ENCODE results near the gene PSD2.

PSD2 gene

DNA sequence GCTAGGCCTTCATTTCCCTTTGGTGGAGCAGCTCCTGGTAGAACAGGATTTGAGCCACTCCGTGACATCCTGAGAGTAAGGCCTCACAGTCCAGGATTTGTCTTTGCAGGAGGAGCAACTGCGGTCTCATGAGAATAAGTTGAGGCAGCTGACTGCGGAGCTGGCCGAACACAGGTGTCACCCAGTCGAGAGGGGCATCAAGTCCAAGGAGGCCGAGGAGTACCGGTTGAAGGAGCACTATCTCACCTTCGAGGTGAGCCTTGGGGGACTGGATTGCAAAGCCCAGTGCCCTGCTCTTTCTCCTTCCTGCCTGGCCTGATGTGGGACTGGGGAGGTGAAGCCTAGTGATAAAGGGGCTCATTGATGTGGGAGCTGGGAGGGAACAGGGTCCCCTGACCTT is 44.3 kb downstream of the PSD2 start:
- DNase-seq = no peak

DNA sequence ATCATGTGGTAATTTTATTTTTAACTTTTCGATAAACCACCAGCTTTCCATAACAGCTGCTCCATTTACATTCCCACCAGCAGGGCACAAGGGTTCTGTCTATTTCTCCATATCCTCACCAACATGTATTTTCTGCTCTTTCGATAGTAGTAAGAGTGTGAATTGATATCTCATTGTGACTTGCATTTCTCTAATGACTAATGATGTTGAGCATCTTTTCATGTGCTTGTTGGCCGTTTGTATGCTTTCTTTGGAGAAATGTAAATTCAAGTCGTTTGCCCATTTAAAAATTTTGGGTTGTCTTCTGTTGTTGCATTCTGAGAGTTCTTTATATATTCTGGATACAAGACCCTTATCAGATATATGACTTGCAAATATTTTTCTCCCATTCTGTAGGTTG is 45.9 kb downstream of the PSD2 start:
- no peak for DNase-seq

GRCh38 chr5:139842321-139842720 is 46.7 kb downstream of the PSD2 start:
- DNase-seq = no peak

DNA sequence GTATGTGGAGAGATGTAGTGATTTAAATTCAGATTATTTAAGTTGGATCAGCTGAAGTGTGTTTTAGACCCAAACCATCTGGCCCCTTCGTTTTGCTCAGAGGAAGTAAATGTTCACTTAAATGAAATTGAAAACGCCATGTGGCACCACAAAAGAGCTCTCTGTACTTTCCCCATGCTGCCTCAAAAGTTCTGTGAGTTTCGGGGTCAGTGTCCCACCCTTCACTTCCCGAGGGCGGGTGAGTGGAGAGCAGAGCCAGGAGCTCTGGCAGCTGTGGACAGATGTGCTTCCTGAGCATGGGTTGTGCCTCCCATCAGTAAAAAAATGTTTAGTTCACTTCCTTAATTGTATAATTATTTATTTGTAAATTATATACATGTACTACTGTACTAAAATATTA is 48.4 kb downstream of the PSD2 start:
- no peak for DNase-seq

GRCh38 chr5:139844472-139845145 is 49.0 kb downstream of the PSD2 start:
- peak; percentile 71 for DNase-seq

- DNase-seq = no peak
These were observed 50.5 kb downstream of the PSD2 start for GRCh38 chr5:139845846-139846681.

DNA sequence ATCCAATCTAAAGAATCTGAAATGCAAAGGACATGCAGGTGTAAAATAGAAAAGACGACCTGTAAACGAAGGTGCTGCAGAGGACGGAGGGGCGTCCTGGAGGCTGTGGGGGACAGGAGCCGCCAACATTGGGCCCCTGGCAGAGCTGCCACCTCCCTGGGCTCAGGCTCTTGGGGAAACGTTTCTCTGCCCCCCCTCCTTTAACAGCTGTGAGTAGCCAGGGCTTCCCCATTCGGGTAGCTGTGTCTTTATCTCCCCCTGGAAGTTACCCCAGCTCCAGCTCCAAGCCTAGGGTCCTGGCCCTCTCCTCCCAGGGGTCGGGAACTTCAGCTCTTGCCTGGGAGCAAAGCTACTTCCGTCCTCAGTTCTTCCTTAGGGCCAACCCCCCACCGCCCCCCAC is 51.5 kb downstream of the PSD2 start:
- no peak for DNase-seq

GRCh38 chr5:139847790-139848507 is 52.3 kb downstream of the PSD2 start:
- peak; percentile 84 for DNase-seq

DNA sequence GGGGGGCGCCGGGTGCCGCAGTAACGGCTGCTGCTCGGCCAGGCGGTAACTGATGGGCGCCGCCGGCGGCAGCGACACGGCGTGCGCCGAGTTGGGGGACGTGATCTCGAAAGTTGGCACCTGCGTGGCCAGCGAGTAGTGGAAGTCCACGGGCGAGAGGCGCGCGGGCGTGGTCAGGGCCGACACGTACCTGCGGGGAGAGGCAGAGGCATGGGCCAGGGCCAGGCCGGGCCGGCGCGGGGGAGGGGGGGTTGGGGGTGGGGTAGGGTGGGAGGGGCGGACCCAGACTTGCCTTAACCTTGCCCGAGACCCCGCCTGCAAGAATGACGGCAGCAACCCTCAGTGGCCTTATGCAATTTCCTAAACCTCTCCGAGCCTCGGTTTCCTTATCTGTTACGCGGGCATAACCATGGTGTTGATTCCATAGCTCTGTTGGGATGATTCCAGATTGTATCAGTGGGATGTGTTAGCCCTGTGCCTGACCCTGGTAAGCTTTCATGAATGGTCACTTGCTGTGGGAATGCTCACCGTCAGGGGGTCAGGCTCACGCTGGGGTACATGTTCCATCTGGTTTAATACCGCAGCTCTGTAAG is 53.0 kb downstream of the PSD2 start:
- DNase-seq = peak; percentile 36

GRCh38 chr5:139849501-139849900 is 53.9 kb downstream of the PSD2 start:
- no peak for DNase-seq

DNA sequence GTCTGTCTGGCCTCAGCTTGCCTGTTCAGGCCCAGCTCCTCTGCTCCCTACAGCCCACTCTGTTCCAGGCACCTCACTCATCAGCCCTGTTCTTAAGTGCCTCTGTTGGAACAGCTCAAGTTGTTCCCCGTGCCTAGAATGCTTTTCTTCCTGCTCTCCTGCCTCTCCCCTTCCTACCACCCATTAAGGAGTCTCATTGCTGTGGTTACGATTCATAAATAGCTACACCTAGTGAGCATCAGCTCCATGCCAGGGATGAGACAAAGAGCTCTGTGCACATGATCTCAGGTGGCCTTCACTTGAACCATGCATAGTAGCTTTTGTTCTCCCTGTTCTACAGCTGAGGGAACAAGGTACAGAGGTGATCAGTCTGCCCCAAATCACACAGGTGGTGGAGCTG is 54.3 kb downstream of the PSD2 start:
- DNase-seq = no peak

DNA sequence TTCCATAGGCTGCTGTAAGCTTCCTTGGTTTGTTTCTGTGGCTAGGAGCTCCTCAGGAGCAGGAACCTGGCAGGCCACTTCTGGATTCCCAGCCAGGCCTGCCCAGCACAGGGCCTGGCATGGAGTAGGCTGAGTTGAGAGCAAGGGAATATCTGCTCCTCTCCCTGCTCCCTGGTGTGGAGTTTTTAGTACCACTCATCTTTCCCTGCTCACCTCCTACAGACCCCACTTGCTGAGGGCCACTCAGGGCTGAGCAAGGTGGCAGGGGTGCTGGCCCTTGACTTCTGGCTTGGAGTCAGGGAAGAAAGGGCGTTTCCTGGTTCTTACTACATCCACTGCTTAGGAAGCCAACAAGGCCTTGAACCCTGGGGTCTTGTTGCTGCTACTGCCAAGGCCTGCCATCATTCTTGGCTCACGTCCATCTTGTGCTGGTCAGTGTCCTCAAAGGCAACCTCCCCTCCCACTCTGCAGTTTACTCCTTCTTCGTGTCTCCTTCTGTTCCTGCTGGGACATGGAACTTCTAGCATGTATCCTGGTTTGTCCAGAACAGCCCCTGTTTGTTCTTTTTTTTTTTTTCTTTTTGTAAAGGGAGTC is 54.9 kb downstream of the PSD2 start:
- no peak for DNase-seq

DNA sequence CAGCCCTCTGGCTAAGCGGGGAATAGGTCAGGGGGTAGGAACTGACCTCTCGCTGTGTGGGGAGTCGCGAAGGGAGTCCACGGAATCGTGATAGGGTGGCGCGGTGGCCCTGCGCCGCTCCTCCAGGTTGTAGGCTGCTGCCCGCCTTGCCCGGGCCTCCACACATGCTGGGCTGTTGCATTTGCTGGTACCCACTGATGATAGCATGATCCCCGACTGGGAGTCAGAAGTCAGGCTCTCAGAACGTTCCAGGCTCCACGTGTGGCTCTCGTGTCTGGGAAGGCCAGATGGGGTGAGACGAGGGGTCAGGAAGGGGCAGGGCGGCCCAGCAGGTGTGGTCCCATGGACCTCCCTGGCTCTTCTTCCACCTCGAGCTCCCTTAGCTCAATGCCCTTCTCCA is 56.0 kb downstream of the PSD2 start:
- DNase-seq = no peak

- no peak for DNase-seq
These were observed 57.1 kb downstream of the PSD2 start for GRCh38 chr5:139852696-139853095.

- DNase-seq = no peak
These were observed 58.5 kb downstream of the PSD2 start for GRCh38 chr5:139854029-139854605.

DNA sequence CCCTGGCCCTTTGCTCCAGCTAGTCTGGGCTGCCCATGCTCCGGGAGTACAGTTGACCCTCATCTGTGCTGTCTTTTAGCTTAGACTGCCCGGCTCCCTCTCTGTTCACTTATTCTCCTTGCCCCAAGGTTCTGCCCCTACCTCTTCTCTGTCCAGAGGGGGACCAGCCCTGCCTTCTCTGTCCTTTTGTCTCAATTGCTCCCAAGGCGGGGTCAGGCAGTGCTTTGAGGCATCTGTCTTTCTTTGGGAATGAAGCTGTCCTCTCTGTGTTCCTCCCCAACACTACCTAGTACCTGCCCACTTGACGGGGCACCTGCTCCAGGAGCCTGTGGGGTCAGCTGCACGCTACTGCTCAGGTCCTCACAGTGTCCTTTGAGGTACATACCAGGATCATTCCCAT is 59.3 kb downstream of the PSD2 start:
- DNase-seq = no peak

GRCh38 chr5:139855451-139855850 is 59.8 kb downstream of the PSD2 start:
- no peak for DNase-seq

GRCh38 chr5:139855946-139856540 is 60.4 kb downstream of the PSD2 start:
- no peak for DNase-seq

DNA sequence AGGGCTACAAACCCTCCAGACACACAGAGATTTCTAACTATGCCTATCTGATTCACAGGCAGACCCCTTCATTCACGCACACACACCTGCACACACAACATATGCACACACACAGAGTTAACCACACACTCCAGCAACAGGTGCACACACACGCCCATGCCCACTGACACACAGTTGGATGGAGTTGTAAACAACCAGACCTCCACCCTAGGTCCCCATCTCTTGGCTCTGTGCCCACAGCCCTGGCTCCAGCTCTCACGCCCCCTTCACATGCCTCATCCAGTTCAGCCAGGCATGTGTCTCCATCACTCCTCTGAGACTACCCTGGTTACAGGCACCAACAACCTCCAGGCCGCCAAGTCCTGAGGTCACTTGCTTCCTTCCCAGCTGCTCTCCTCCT is 61.1 kb downstream of the PSD2 start:
- DNase-seq = no peak

DNA sequence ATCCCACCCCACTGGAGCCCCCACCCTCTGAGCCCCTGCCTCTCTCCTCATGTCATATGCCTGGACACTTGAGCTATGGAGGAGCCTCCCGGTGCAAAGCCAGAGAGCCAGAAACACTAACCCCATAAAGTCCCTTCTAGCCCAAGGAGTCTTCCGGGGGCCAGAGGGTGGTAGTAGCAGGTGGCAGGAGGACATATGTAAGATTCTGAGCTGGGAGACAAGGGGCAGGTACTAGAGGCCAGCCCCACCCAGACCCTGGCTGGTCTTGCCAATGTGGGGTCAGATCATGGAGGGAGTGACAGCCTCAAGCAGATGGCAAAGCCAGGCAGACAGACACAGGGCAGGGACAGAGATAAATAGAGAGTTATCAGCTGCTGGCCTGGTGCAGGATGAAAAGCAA is 63.4 kb downstream of the PSD2 start:
- no peak for DNase-seq

GRCh38 chr5:139861021-139861888 is 65.6 kb downstream of the PSD2 start:
- no peak for DNase-seq

All from CD4-positive, alpha-beta T cell treated with Interleukin-12 subunit alpha and Interleukin-12 subunit beta, for 1 hour (primary cell).